MM.1S (cell line): ENCODE results near the gene APLP2.

ENCODE experiments used
- DNase-seq: peaks from one replicate; pipeline ENCODE4 v3.0.0-alpha.2; 2015
- H2AFZ ChIP-seq: fragments of 300-600 bp; sonication (generic); 2 replicates; pipeline ENCODE4 v1.6.0; 2016; ENCODE audit warnings: antibody characterized with exemption, low read length
- H3F3A ChIP-seq: fragments of 300-600 bp; sonication (generic); 2 replicates; pipeline ENCODE4 v1.6.1; 2016; ENCODE audit warnings: mild to moderate bottlenecking, antibody characterized with exemption, low read length, moderate library complexity, mixed read lengths; ENCODE audit not compliant: insufficient read depth
- H3K27ac ChIP-seq: fragments of 300-600 bp; sonication (generic); 2 replicates; pipeline ENCODE4 v1.5.1; 2016; ENCODE audit warnings: mild to moderate bottlenecking, low read length
- H3K27me3 ChIP-seq: fragments of 300-600 bp; sonication (generic); replicated peaks from 2 replicates; pipeline ENCODE4 v1.6.0; 2016; ENCODE audit warnings: low read length; ENCODE audit not compliant: insufficient read depth
- H3K36me3 ChIP-seq: fragments of 300-600 bp; sonication (generic); replicated peaks from 2 replicates; pipeline ENCODE4 v1.6.1; 2016; ENCODE audit warnings: mild to moderate bottlenecking, low read length, mixed read lengths; ENCODE audit not compliant: insufficient read depth
- H3K4me1 ChIP-seq: fragments of 300-600 bp; sonication (generic); 2 replicates; pipeline ENCODE4 v1.6.1; 2016; ENCODE audit warnings: low read length, mixed read lengths
- H3K4me2 ChIP-seq: fragments of 300-600 bp; sonication (generic); 2 replicates; pipeline ENCODE4 v1.6.0; 2016; ENCODE audit warnings: low read depth, low read length
- H3K4me3 ChIP-seq: fragments of 300-600 bp; sonication (generic); 2 replicates; pipeline ENCODE4 v1.5.1; 2016; ENCODE audit warnings: low read length, mixed read lengths
- H3K79me2 ChIP-seq: fragments of 300-600 bp; sonication (generic); 2 replicates; pipeline ENCODE4 v1.6.1; 2016; ENCODE audit warnings: mixed run types, low read length, mixed read lengths
- H3K9ac ChIP-seq: fragments of 300-600 bp; sonication (generic); 2 replicates; pipeline ENCODE4 v1.6.1; 2016; ENCODE audit warnings: low read length, mixed read lengths
- H3K9me2 ChIP-seq: fragments of 300-600 bp; sonication (generic); replicated peaks from 2 replicates; pipeline ENCODE4 v1.6.1; 2016; ENCODE audit warnings: mild to moderate bottlenecking, low read length, mixed read lengths; ENCODE audit not compliant: insufficient read depth
- H3K9me3 ChIP-seq: fragments of 300-600 bp; sonication (generic); replicated peaks from 2 replicates; pipeline ENCODE4 v1.6.1; 2016; ENCODE audit warnings: mild to moderate bottlenecking, low read length, mixed read lengths; ENCODE audit not compliant: insufficient read depth
- H4K20me1 ChIP-seq: fragments of 300-600 bp; sonication (generic); 2 replicates; pipeline ENCODE4 v1.6.1; 2016; ENCODE audit warnings: mild to moderate bottlenecking, low read length, moderate library complexity, mixed read lengths; ENCODE audit not compliant: insufficient read depth
- CTCF ChIP-seq: fragments of 300-600 bp; sonication (generic); IDR thresholded peaks from 2 replicates; pipeline ENCODE4 v1.5.1; 2016; ENCODE audit warnings: antibody characterized with exemption, low read length, mixed read lengths
- EZH2 ChIP-seq: fragments of 300-600 bp; sonication (generic); optimal IDR thresholded peaks from 2 replicates; pipeline ENCODE3; 2017; ENCODE audit warnings: low read depth, mild to moderate bottlenecking, antibody characterized with exemption, low read length, mixed read lengths
- EZH2phosphoT487 ChIP-seq: fragments of 300-600 bp; sonication (generic); IDR thresholded peaks from 2 replicates; pipeline ENCODE4 v1.6.1; 2018; ENCODE audit warnings: antibody characterized with exemption, low read length

APLP2 gene

DNA sequence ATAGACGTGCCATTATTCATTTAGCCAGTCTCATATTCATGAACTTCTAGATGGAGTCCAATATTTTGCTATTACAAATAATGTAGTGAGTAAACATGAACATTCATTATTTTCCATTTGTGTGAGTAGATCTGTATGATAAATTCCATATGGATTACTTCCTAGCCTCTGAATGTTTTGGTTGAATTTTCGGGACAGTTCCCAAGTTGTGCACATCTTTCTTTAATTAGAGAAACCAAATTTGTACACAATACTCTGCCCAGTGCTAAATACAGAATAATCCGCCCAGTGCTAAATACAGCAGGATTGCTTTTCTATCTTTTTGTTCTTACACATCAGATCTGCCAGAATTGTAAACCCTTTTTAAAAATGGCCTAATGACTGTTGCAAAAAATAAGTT is 17.1 kb upstream of the APLP2 start:
- TF ChIP-seq EZH2 (no peak), CTCF (no peak)
- no peaks in the 10 kb centered on the region for H4K20me1 ChIP-seq
- H3K9me3 ChIP-seq: no peaks in the 10 kb centered on the region
- H3K9ac ChIP-seq: no peak overlapping the region
- no peak overlapping the region for H3K27ac ChIP-seq
- no peak overlapping the region for H3K4me2 ChIP-seq
- no peaks in the 10 kb centered on the region for H3K4me1 ChIP-seq
- H3K4me3 ChIP-seq: no peak overlapping the region
- DNase-seq: no peak
- H2AFZ ChIP-seq: no peak overlapping the region
- no peaks in the 10 kb centered on the region for H3K27me3 ChIP-seq
- no peaks in the 10 kb centered on the region for H3K36me3 ChIP-seq
- H3F3A ChIP-seq: no peaks in the 10 kb centered on the region
- no peaks in the 10 kb centered on the region for H3K9me2 ChIP-seq
- H3K79me2 ChIP-seq: no peaks in the 10 kb centered on the region

GRCh38 chr11:130054966-130055365 is 14.7 kb upstream of the APLP2 start:
- Histone ChIP-seq H4K20me1 (no peaks in the 10 kb centered on the region), H3K27me3 (no peaks in the 10 kb centered on the region), H3K27ac (no peak overlapping the region), H3K4me1 (no peaks in the 10 kb centered on the region), H3K4me3 (no peak overlapping the region), H3K4me2 (no peak overlapping the region), H3K79me2 (no peaks in the 10 kb centered on the region), H2AFZ (no peak overlapping the region), H3K9me3 (no peaks in the 10 kb centered on the region), H3K9me2 (no peaks in the 10 kb centered on the region), H3K9ac (no peak overlapping the region), H3F3A (no peaks in the 10 kb centered on the region), H3K36me3 (no peaks in the 10 kb centered on the region)
- no peak for DNase-seq
- TF ChIP-seq CTCF (no peak), EZH2 (no peak), EZH2phosphoT487 (no peak)

DNA sequence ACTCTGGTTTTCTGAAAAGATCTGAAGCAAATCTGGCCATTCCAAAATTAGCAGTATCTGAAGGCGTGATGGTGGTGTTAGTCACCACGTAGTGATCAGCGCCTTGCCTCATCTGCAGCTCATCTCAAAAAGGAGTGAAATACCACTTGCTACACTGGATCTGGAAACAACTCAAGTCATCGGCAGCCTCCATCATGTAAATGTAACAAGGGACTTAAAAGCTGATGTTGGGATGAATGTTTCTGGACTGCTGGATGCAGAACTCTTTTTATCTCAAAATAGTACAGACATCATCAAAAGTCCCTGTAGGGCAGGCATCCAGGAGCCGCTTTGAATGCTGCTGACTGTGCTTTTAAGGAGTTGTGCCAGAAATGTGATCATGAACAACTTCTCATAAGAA is 14.1 kb upstream of the APLP2 start:
- Histone ChIP-seq H3K4me2 (no peak overlapping the region), H3K4me1 (no peaks in the 10 kb centered on the region), H2AFZ (no peak overlapping the region), H3K9me2 (no peaks in the 10 kb centered on the region), H3K36me3 (no peaks in the 10 kb centered on the region), H3K79me2 (no peaks in the 10 kb centered on the region), H3K9me3 (no peaks in the 10 kb centered on the region), H3K4me3 (no peak overlapping the region), H3K27ac (no peak overlapping the region), H4K20me1 (no peaks in the 10 kb centered on the region), H3K27me3 (no peaks in the 10 kb centered on the region), H3K9ac (no peak overlapping the region), H3F3A (no peaks in the 10 kb centered on the region)
- no peak for TF ChIP-seq EZH2
- TF ChIP-seq EZH2phosphoT487: no peak
- TF ChIP-seq CTCF: no peak
- DNase-seq: no peak

GRCh38 chr11:130061017-130061416 is 8.7 kb upstream of the APLP2 start:
- no peaks in the 10 kb centered on the region for H3K4me1 ChIP-seq
- no peak for DNase-seq
- H3K79me2 ChIP-seq: no peaks in the 10 kb centered on the region
- H3K27ac ChIP-seq: no peak overlapping the region
- no peaks in the 10 kb centered on the region for H3K27me3 ChIP-seq
- no peak overlapping the region for H3K9ac ChIP-seq
- no peaks in the 10 kb centered on the region for H3K9me3 ChIP-seq
- H2AFZ ChIP-seq: no peak overlapping the region
- H3K36me3 ChIP-seq: no peaks in the 10 kb centered on the region
- no peaks in the 10 kb centered on the region for H4K20me1 ChIP-seq
- no peak overlapping the region for H3K4me2 ChIP-seq
- H3K4me3 ChIP-seq: no peak overlapping the region
- H3F3A ChIP-seq: no peaks in the 10 kb centered on the region
- no peaks in the 10 kb centered on the region for H3K9me2 ChIP-seq
- TF ChIP-seq EZH2phosphoT487: no peak
- TF ChIP-seq EZH2: no peak
- TF ChIP-seq CTCF: no peak
